Measurements from ENCODE around the gene DNA2. TPM values are rescaled to one million over a fixed set of nuclear protein-coding genes. Genes with fewer than 3 reads are reported as not detected.
"Not testable (repeated sequence)": the region's sequence is repeated elsewhere in the genome, so short reads cannot be mapped to it uniquely, and the experiment has no call there.

The DNA2 gene
- 5.5 TPM for polyA plus RNA-seq (ENCODE audit: insufficient read length)

GRCh38 chr10:68471586-68472408 lies at the start of gene DNA2:
TSS of gene DNA2 (minus strand) at chr10:68471973. CDS start at chr10:68471864, 109 bp downstream.
- DNase-seq (ENCODE audit: low read depth): peak; percentile 31

- not testable (repeated sequence) for DNase-seq (ENCODE audit: low read depth)
Measured at GRCh38 chr10:68518609-68519008, 46.8 kb upstream of the DNA2 start.

- no peak for DNase-seq (ENCODE audit: low read depth)
Measured at GRCh38 chr10:68517188-68517587, 45.4 kb upstream of the DNA2 start.

- DNase-seq (ENCODE audit: low read depth): no peak
Measured at GRCh38 chr10:68516766-68517165, 45.0 kb upstream of the DNA2 start.

- not testable (repeated sequence) for DNase-seq (ENCODE audit: low read depth)
Measured at GRCh38 chr10:68516216-68516615, 44.4 kb upstream of the DNA2 start.

GRCh38 chr10:68508090-68508489 lies 36.3 kb upstream of the DNA2 start:
- DNase-seq (ENCODE audit: low read depth): no peak

GRCh38 chr10:68506411-68506810 lies 34.6 kb upstream of the DNA2 start:
- no peak for DNase-seq (ENCODE audit: low read depth)

GRCh38 chr10:68502846-68503245 lies 31.1 kb upstream of the DNA2 start:
- no peak for DNase-seq (ENCODE audit: low read depth)

GRCh38 chr10:68501691-68502090 lies 29.9 kb upstream of the DNA2 start:
- DNase-seq (ENCODE audit: low read depth): no peak

- no peak for DNase-seq (ENCODE audit: low read depth)
Measured at GRCh38 chr10:68499544-68499943, 27.8 kb upstream of the DNA2 start.

- no peak for DNase-seq (ENCODE audit: low read depth)
Measured at GRCh38 chr10:68496072-68496471, 24.3 kb upstream of the DNA2 start.

- DNase-seq (ENCODE audit: low read depth): no peak
Measured at GRCh38 chr10:68492118-68492517, 20.3 kb upstream of the DNA2 start.

- DNase-seq (ENCODE audit: low read depth): no peak
Measured at GRCh38 chr10:68489919-68490318, 18.1 kb upstream of the DNA2 start.

GRCh38 chr10:68474021-68474420 lies 2.2 kb upstream of the DNA2 start:
- no peak for DNase-seq (ENCODE audit: low read depth)

- no peak for DNase-seq (ENCODE audit: low read depth)
Measured at GRCh38 chr10:68471063-68471585, 649 bp downstream of the DNA2 start.

GRCh38 chr10:68470300-68470699 lies 1.5 kb downstream of the DNA2 start:
- no peak for DNase-seq (ENCODE audit: low read depth)

GRCh38 chr10:68469838-68470237 lies 1.9 kb downstream of the DNA2 start:
- DNase-seq (ENCODE audit: low read depth): no peak

- DNase-seq (ENCODE audit: low read depth): not testable (repeated sequence)
Measured at GRCh38 chr10:68464729-68465128, 7.0 kb downstream of the DNA2 start.

GRCh38 chr10:68463365-68464093 lies 8.2 kb downstream of the DNA2 start:
- DNase-seq (ENCODE audit: low read depth): no peak

GRCh38 chr10:68462536-68462935 lies 9.2 kb downstream of the DNA2 start:
- no peak for DNase-seq (ENCODE audit: low read depth)

GRCh38 chr10:68461032-68461431 lies 10.7 kb downstream of the DNA2 start:
- DNase-seq (ENCODE audit: low read depth): no peak

GRCh38 chr10:68449698-68450097 lies 22.1 kb downstream of the DNA2 start:
- DNase-seq (ENCODE audit: low read depth): not testable (repeated sequence)

- no peak for DNase-seq (ENCODE audit: low read depth)
Measured at GRCh38 chr10:68446179-68446578, 25.6 kb downstream of the DNA2 start.

Measured in forelimb muscle (tissue), 1 donor.